A673 (cell line): ENCODE results near the gene TMEM163.

Experiments used
- EZH2 ChIP-seq: fragments of 200-600 bp; sonication (generic); IDR thresholded peaks from 2 replicates; pipeline ENCODE4 v1.6.1; 2017; ENCODE audit warnings: borderline replicate concordance, low read depth, mild to moderate bottlenecking, mixed read lengths, antibody characterized with exemption, low read length; ENCODE audit not compliant: poor library complexity, severe bottlenecking
- TF ChIP-seq, protein P1 (sequence below): fragments of 300-800, 200-600 bp; sonication (generic); conservative IDR thresholded peaks from 2 replicates; pipeline ENCODE4 v1.5.1; 2017; ENCODE audit warnings: low read depth, mild to moderate bottlenecking, antibody characterized with exemption, low read length, moderate library complexity, mixed read lengths

DNA sequence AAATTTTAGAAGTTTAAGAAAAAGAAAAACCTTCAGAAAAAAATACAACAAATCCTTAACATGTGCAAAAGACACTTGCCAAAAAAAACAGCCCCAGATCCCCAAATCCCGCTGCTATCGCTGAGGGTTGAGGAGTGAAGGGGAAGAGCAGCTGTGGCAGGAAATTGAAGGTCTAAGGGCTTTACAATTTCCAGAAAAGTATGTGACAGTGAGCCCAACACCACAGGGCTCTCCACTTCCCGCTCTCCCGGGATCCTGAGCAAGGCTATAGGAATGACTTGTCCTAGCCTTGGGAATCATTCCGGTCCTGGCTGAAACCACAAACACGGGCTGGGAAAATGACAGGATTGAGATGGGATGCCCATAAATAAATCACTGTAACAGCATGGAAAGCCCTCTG is 191.4 kb downstream of the TMEM163 start:
- TF ChIP-seq, protein P1, sequence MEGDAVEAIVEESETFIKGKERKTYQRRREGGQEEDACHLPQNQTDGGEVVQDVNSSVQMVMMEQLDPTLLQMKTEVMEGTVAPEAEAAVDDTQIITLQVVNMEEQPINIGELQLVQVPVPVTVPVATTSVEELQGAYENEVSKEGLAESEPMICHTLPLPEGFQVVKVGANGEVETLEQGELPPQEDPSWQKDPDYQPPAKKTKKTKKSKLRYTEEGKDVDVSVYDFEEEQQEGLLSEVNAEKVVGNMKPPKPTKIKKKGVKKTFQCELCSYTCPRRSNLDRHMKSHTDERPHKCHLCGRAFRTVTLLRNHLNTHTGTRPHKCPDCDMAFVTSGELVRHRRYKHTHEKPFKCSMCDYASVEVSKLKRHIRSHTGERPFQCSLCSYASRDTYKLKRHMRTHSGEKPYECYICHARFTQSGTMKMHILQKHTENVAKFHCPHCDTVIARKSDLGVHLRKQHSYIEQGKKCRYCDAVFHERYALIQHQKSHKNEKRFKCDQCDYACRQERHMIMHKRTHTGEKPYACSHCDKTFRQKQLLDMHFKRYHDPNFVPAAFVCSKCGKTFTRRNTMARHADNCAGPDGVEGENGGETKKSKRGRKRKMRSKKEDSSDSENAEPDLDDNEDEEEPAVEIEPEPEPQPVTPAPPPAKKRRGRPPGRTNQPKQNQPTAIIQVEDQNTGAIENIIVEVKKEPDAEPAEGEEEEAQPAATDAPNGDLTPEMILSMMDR = no peak
- TF ChIP-seq EZH2 = no peak
